ENCODE measurements around the gene GOLGA8B.

DNA sequence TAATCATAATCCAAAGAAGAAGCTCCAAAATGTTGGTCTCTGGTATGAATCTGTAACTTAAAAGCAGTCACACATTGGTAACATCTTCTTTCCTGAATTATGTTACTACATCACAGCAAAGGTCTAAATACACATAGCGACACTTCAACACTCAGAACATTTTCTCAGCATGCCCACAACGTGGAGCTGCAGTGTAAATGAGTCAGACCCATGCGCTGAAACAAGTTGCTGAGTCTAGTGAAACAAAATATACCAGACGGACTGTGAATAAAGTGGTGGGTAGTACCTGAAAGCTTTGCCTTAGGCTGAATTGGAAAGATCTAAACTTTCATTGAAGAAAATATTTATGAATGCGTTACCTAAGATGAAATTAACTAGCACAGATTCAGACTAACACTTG is 33.2 kb upstream of the GOLGA8B start:
- no peak for TF ChIP-seq POLR2A (IDR thresholded peaks at IDR 0.05)
- TF ChIP-seq, protein P1, sequence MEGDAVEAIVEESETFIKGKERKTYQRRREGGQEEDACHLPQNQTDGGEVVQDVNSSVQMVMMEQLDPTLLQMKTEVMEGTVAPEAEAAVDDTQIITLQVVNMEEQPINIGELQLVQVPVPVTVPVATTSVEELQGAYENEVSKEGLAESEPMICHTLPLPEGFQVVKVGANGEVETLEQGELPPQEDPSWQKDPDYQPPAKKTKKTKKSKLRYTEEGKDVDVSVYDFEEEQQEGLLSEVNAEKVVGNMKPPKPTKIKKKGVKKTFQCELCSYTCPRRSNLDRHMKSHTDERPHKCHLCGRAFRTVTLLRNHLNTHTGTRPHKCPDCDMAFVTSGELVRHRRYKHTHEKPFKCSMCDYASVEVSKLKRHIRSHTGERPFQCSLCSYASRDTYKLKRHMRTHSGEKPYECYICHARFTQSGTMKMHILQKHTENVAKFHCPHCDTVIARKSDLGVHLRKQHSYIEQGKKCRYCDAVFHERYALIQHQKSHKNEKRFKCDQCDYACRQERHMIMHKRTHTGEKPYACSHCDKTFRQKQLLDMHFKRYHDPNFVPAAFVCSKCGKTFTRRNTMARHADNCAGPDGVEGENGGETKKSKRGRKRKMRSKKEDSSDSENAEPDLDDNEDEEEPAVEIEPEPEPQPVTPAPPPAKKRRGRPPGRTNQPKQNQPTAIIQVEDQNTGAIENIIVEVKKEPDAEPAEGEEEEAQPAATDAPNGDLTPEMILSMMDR (IDR thresholded peaks at IDR 0.05): no peak

Measured in prostate gland (tissue), 2 donors.